BJ (cell line): ENCODE measurements around the gene OGDHL. TPM values are rescaled to one million over a fixed set of nuclear protein-coding genes. Genes with fewer than 3 reads are reported as not detected.
"Not testable (repeated sequence)": the region's sequence is repeated elsewhere in the genome, so short reads cannot be mapped to it uniquely, and the experiment has no call there.

ENCODE experiments used
- CTCF ChIA-PET: fragments of 350-600 bp; formaldehyde crosslinking; extraction: SDS; loops from one replicate; lab custom pipeline; 2021; ENCODE audit warnings: antibody characterized with exemption, inconsistent platforms; lab: Yijun Ruan, JAX
- POLR2A ChIA-PET: fragments of 300-600 bp; sonication (Branson Sonifier 250); formaldehyde crosslinking; extraction: SDS; loops from one replicate; lab custom pipeline; 2021; ENCODE audit warnings: antibody characterized with exemption; lab: Charles Lee
- DNase-seq: peaks from one replicate; pipeline ENCODE4 v3.0.0-alpha.2; 2011; ENCODE audit warnings: low read depth
- H3K27me3 ChIP-seq: 2 replicates; pipeline ENCODE4 v1.6.0; 2011; ENCODE audit warnings: low read length; ENCODE audit not compliant: control insufficient read depth, insufficient read depth
- H3K36me3 ChIP-seq: 2 replicates; pipeline ENCODE4 v1.5.1; 2011; ENCODE audit warnings: low read length; ENCODE audit not compliant: control insufficient read depth, insufficient read depth
- H3K4me3 ChIP-seq: 2 replicates; pipeline ENCODE4 v1.5.1; 2011; ENCODE audit warnings: low read depth, mild to moderate bottlenecking, control low read depth, low read length
- polyA plus RNA-seq: library from polyadenylated mRNA; depleted of rRNA; stranded (reverse); fragments of >200 nt; gene quantifications from 2 replicates; pipeline ENCODE4 v1.2.3, GENCODE V29; 2011
- TF ChIP-seq, protein P1 (sequence below): IDR thresholded peaks from 2 replicates; pipeline ENCODE4 v1.5.1; 2011; ENCODE audit warnings: low read depth, mild to moderate bottlenecking, control low read depth, inconsistent platforms, low read length, moderate library complexity; ENCODE audit not compliant: insufficient read depth

Gene OGDHL
- polyA plus RNA-seq, 1 experiment, result 0.16 TPM

- Histone ChIP-seq H3K36me3 (no peaks in the 10 kb centered on the region), H3K4me3 (no peak overlapping the region), H3K27me3 (peaks cover 2% of the 10 kb centered on the region; the same call in 1 of the 2 replicates)
- ChIA-PET POLR2A (no interaction called here), CTCF (no interaction called here)
- TF ChIP-seq, protein P1, sequence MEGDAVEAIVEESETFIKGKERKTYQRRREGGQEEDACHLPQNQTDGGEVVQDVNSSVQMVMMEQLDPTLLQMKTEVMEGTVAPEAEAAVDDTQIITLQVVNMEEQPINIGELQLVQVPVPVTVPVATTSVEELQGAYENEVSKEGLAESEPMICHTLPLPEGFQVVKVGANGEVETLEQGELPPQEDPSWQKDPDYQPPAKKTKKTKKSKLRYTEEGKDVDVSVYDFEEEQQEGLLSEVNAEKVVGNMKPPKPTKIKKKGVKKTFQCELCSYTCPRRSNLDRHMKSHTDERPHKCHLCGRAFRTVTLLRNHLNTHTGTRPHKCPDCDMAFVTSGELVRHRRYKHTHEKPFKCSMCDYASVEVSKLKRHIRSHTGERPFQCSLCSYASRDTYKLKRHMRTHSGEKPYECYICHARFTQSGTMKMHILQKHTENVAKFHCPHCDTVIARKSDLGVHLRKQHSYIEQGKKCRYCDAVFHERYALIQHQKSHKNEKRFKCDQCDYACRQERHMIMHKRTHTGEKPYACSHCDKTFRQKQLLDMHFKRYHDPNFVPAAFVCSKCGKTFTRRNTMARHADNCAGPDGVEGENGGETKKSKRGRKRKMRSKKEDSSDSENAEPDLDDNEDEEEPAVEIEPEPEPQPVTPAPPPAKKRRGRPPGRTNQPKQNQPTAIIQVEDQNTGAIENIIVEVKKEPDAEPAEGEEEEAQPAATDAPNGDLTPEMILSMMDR, result no peak
- no peak for DNase-seq
Measured at GRCh38 chr10:49783645-49784044, 21.5 kb upstream of the OGDHL start.

GRCh38 chr10:49781247-49781646 is 19.1 kb upstream of the OGDHL start:
- no peak overlapping the region for H3K4me3 ChIP-seq
- ChIA-PET POLR2A (no interaction called here), CTCF (interaction anchor here (1.1 kb wide), 2 partner anchors 9 to 11 kb away, joined by 3 read pairs; no protein-coding TSS in a partner anchor)
- TF ChIP-seq, protein P1, result no peak
- no peaks in the 10 kb centered on the region for H3K36me3 ChIP-seq
- DNase-seq, result no peak
- peaks cover 2% of the 10 kb centered on the region; the same call in 1 of the 2 replicates for H3K27me3 ChIP-seq

DNA sequence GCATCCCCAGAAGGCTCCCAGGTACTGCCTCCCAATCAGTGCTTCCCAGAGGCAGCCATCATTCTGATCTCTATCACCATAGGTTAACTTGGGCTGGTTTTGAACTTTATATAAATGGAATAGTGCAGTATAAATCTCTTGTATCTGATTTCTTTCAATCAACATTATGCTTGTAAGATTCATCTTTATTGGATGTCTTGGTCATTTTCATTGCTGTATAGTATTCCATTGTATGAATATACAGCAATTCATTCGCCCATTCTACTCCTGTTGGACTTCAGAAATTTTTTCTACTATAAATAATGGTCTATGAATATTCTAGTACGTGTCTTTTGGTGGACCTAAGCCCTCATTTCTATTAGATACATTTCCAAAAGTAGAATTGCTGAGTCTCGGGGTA is 16.1 kb upstream of the OGDHL start:
- DNase-seq, result no peak
- no peaks in the 10 kb centered on the region; the same call in 1 of the 2 replicates for H3K27me3 ChIP-seq
- no peaks in the 10 kb centered on the region for H3K36me3 ChIP-seq
- no peak overlapping the region for H3K4me3 ChIP-seq
- TF ChIP-seq, protein P1, result no peak
- ChIA-PET CTCF (no interaction called here), POLR2A (no interaction called here)

- TF ChIP-seq, protein P1, result no peak
- ChIA-PET CTCF (no interaction called here), POLR2A (no interaction called here)
- Histone ChIP-seq H3K27me3 (peaks cover 4% of the 10 kb centered on the region), H3K36me3 (no peaks in the 10 kb centered on the region), H3K4me3 (no peak overlapping the region)
- no peak for DNase-seq
Measured at GRCh38 chr10:49776851-49777250, 14.7 kb upstream of the OGDHL start.

DNA sequence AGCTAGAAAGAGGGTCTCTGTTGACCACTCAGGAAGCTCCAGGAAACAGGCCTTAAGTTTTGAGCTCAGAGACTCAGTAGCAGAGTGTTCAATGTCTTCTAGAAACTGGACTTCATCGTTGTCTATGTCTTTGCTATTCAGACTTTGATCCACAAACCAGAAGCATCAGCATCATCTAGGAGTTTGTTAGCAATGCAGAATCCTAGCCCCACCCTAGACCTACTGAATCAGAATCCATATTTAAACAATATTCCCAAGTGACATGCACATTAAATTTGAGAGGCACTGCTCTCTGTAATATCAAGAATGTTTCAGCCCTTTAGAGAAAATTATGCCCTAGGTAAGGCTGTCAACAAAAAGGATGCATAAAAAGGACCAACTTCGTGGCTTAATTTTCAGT is 12.9 kb upstream of the OGDHL start:
- peaks cover 6% of the 10 kb centered on the region for H3K27me3 ChIP-seq
- POLR2A ChIA-PET, result no interaction called here

GRCh38 chr10:49772944-49773343 is 10.8 kb upstream of the OGDHL start:
- DNase-seq, POLR2A ChIA-PET, H3K36me3 ChIP-seq, CTCF ChIA-PET, H3K4me3 ChIP-seq: not testable (repeated sequence)
- peaks cover 17% of the 10 kb centered on the region for H3K27me3 ChIP-seq

More for the DNA sequence above, 12.9 kb upstream of the OGDHL start:
- no peaks in the 10 kb centered on the region for H3K36me3 ChIP-seq
- CTCF ChIA-PET, result no interaction called here
- DNase-seq, result no peak
- TF ChIP-seq, protein P1, result no peak
- H3K4me3 ChIP-seq, result no peak overlapping the region

GRCh38 chr10:49771046-49771445 is 8.9 kb upstream of the OGDHL start:
- H3K4me3 ChIP-seq, CTCF ChIA-PET, DNase-seq, POLR2A ChIA-PET, H3K36me3 ChIP-seq: not testable (repeated sequence)
- H3K27me3 ChIP-seq, result peaks cover 20% of the 10 kb centered on the region
